ENCODE measurements around the gene PRKCQ.
A peak's percentile ranks its signal among the peaks of the same experiment; 100 is the strongest.
"Not testable (repeated sequence)": the region's sequence is repeated elsewhere in the genome, so short reads cannot be mapped to it uniquely, and the experiment has no call there.

The PRKCQ gene

GRCh38 chr10:6385665-6386064 is 194.4 kb downstream of the PRKCQ start:
- no peaks in the 10 kb centered on the region for H3K27me3 Mint-ChIP-seq
- no peak for DNase-seq (ENCODE audit: low spot score in 2 of 2)
- no peak overlapping the region for H3K4me3 Mint-ChIP-seq
- no peak for ATAC-seq (replicated peaks; ENCODE audit: extremely low read depth, poor library complexity, severe bottlenecking)
- H3K4me1 Mint-ChIP-seq: no peaks in the 10 kb centered on the region
- no peak overlapping the region for H3K27ac Mint-ChIP-seq (ENCODE audit: low read depth)
- H3K36me3 Mint-ChIP-seq (ENCODE audit: insufficient read depth): peaks cover 2% of the 10 kb centered on the region
- peaks cover 20% of the 10 kb centered on the region for H3K9me3 Mint-ChIP-seq

GRCh38 chr10:6384847-6385246 is 195.2 kb downstream of the PRKCQ start:
- Mint-ChIP-seq H3K4me3 (no peak overlapping the region), H3K27ac (ENCODE audit: low read depth) (no peak overlapping the region)

GRCh38 chr10:6384031-6384430 is 196.0 kb downstream of the PRKCQ start:
- Mint-ChIP-seq H3K9me3 (peaks cover 12% of the 10 kb centered on the region), H3K4me3 (no peak overlapping the region), H3K36me3 (ENCODE audit: insufficient read depth) (peaks cover 2% of the 10 kb centered on the region), H3K27ac (ENCODE audit: low read depth) (no peak overlapping the region), H3K4me1 (no peaks in the 10 kb centered on the region), H3K27me3 (no peaks in the 10 kb centered on the region)
- DNase-seq (ENCODE audit: low spot score in 2 of 2) (no peak), ATAC-seq (replicated peaks; ENCODE audit: extremely low read depth, poor library complexity, severe bottlenecking) (no peak)

More at GRCh38 chr10:6384847-6385246, 195.2 kb downstream of the PRKCQ start:
- no peak for ATAC-seq (replicated peaks; ENCODE audit: extremely low read depth, poor library complexity, severe bottlenecking)
- no peak for DNase-seq (ENCODE audit: low spot score in 2 of 2)
- Mint-ChIP-seq H3K9me3 (peaks cover 17% of the 10 kb centered on the region), H3K36me3 (ENCODE audit: insufficient read depth) (peaks cover 2% of the 10 kb centered on the region), H3K4me1 (no peaks in the 10 kb centered on the region), H3K27me3 (no peaks in the 10 kb centered on the region)

DNA sequence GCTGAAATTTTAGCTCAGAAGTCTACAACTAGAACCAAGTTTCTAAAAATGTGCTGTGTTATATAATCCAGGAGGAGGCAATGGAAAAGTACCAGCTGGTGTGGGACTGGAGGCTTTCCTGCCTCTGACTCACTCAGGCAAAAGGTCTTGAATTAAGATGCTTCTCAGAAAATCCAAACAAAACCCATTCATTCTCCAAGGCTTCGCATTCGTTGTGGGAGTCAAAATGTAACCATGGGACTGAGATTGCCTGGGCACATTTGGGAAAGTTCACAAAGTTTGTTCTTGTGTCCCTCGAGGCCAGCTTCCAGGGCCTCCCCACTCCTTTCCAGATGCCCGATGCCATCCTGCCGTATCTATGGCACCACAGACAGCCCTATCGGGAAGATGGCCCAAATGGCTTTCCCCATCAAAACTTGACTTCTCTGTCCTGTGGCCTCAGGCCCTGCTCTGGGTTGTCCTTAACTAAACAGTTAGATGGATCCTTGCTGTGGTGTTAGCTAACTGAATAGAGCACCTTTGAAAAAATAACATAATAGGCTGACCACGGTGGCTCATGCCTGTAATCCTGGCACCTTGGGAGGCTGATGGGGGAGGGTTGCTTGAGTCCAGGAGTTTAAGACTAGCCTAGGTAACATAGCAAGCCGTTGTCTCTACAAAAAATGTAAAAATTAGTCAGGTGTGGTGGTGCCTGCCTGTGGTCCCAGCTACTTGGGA is 196.8 kb downstream of the PRKCQ start:
- Mint-ChIP-seq H3K36me3 (ENCODE audit: insufficient read depth) (peaks cover 2% of the 10 kb centered on the region), H3K4me3 (no peak overlapping the region), H3K27me3 (no peaks in the 10 kb centered on the region), H3K4me1 (no peaks in the 10 kb centered on the region), H3K9me3 (peaks cover 12% of the 10 kb centered on the region), H3K27ac (ENCODE audit: low read depth) (no peak overlapping the region)
- no peak for ATAC-seq (replicated peaks; ENCODE audit: extremely low read depth, poor library complexity, severe bottlenecking)
- DNase-seq (ENCODE audit: low spot score in 2 of 2): no peak

- DNase-seq (ENCODE audit: low spot score in 2 of 2) (no peak), ATAC-seq (replicated peaks; ENCODE audit: extremely low read depth, poor library complexity, severe bottlenecking) (peak; percentile 54)
These were observed 198.0 kb downstream of the PRKCQ start for GRCh38 chr10:6382081-6382480.

GRCh38 chr10:6380478-6380877 is 199.6 kb downstream of the PRKCQ start:
- not testable (repeated sequence) for H3K27ac Mint-ChIP-seq (ENCODE audit: low read depth); H3K36me3 Mint-ChIP-seq (ENCODE audit: insufficient read depth); H3K4me1 Mint-ChIP-seq

More at GRCh38 chr10:6382081-6382480, 198.0 kb downstream of the PRKCQ start:
- Mint-ChIP-seq H3K9me3 (peaks cover 12% of the 10 kb centered on the region), H3K27ac (ENCODE audit: low read depth) (no peak overlapping the region), H3K36me3 (ENCODE audit: insufficient read depth) (peaks cover 3% of the 10 kb centered on the region), H3K4me1 (no peaks in the 10 kb centered on the region), H3K4me3 (peak overlapping the region; percentile 6), H3K27me3 (peaks cover 10% of the 10 kb centered on the region)

GRCh38 chr10:6379015-6379776 is 200.9 kb downstream of the PRKCQ start:
- no peak for ATAC-seq (replicated peaks; ENCODE audit: extremely low read depth, poor library complexity, severe bottlenecking)
- no peak for DNase-seq (ENCODE audit: low spot score in 2 of 2)
- Mint-ChIP-seq H3K36me3 (ENCODE audit: insufficient read depth) (peaks cover 6% of the 10 kb centered on the region), H3K27ac (ENCODE audit: low read depth) (no peak overlapping the region), H3K4me1 (no peaks in the 10 kb centered on the region), H3K9me3 (peaks cover 12% of the 10 kb centered on the region), H3K27me3 (peaks cover 11% of the 10 kb centered on the region), H3K4me3 (no peak overlapping the region)

More at GRCh38 chr10:6380478-6380877, 199.6 kb downstream of the PRKCQ start:
- Mint-ChIP-seq H3K9me3 (peaks cover 12% of the 10 kb centered on the region), H3K27me3 (peaks cover 11% of the 10 kb centered on the region)
- DNase-seq (ENCODE audit: low spot score in 2 of 2); ATAC-seq (replicated peaks; ENCODE audit: extremely low read depth, poor library complexity, severe bottlenecking); H3K4me3 Mint-ChIP-seq: not testable (repeated sequence)
